Measurements from ENCODE around the gene UBL4B.

DNA sequence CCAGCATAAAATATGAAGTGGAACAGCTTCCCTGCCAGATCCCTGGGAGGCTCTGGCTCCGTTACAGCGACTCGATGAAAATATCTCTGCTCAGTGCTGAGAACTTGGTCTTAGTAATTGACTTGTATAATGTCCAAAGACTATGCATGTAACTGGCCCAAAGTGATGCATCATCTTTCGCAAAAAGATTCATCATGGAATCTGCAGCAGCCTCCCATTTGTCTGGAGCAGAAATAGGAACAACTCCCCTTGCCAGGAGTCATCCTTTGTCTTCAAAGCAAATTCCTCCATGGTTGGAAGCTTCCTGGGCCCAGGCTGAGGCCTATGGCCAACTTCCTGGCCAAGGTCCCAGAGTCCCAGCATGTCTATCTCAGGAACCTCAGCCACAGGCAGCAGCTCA lies 21.2 kb downstream of the UBL4B start:
- TF ChIP-seq, protein P1, sequence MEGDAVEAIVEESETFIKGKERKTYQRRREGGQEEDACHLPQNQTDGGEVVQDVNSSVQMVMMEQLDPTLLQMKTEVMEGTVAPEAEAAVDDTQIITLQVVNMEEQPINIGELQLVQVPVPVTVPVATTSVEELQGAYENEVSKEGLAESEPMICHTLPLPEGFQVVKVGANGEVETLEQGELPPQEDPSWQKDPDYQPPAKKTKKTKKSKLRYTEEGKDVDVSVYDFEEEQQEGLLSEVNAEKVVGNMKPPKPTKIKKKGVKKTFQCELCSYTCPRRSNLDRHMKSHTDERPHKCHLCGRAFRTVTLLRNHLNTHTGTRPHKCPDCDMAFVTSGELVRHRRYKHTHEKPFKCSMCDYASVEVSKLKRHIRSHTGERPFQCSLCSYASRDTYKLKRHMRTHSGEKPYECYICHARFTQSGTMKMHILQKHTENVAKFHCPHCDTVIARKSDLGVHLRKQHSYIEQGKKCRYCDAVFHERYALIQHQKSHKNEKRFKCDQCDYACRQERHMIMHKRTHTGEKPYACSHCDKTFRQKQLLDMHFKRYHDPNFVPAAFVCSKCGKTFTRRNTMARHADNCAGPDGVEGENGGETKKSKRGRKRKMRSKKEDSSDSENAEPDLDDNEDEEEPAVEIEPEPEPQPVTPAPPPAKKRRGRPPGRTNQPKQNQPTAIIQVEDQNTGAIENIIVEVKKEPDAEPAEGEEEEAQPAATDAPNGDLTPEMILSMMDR (IDR thresholded peaks at IDR 0.05): no peak
- TF ChIP-seq POLR2A (IDR thresholded peaks at IDR 0.05): no peak
